Measurements from ENCODE around the gene PHF21A.

Gene PHF21A

GRCh38 chr11:46047520-46047919 is 73.7 kb downstream of the PHF21A start:
- ATAC-seq (ENCODE audit: insufficient read depth, low read depth) (no peak), DNase-seq (no peak)
- no peaks in the 10 kb centered on the region for H3K9me3 ChIP-seq (ENCODE audit: insufficient read depth, low read length, severe bottlenecking)
- no peak overlapping the region for H3K9ac ChIP-seq (ENCODE audit: low read depth, low read length)
- no peaks in the 10 kb centered on the region for H3K79me2 ChIP-seq (ENCODE audit: insufficient read depth, low read length)
- no peak overlapping the region for H2AFZ ChIP-seq (ENCODE audit: low read depth, low read length)
- no peak overlapping the region for H3K27ac ChIP-seq (ENCODE audit: low read length)
- no peaks in the 10 kb centered on the region for H3K27me3 ChIP-seq (ENCODE audit: insufficient read depth, low read length, poor library complexity)
- no peak overlapping the region for H3K4me3 ChIP-seq (ENCODE audit: low read depth in 1 of 2, low read length in 2 of 2)
- no peaks in the 10 kb centered on the region for H4K20me1 ChIP-seq (ENCODE audit: insufficient read depth, low read length)
- no peaks in the 10 kb centered on the region for H3K4me1 ChIP-seq (ENCODE audit: insufficient read depth, low read length)
- no peak overlapping the region for H3K4me2 ChIP-seq (ENCODE audit: insufficient read depth, low read length)
- H3K36me3 ChIP-seq (ENCODE audit: insufficient read depth, low read length): peaks cover 4% of the 10 kb centered on the region; the same call in 1 of the 2 replicates
- TF ChIP-seq EZH2 (IDR thresholded peaks at IDR 0.05; ENCODE audit: borderline replicate concordance, low read depth, low read length, severe bottlenecking) (no peak), CTCF (IDR thresholded peaks at IDR 0.05; ENCODE audit: borderline replicate concordance, extremely low read depth, low read length, poor library complexity, severe bottlenecking) (no peak)

GRCh38 chr11:46045811-46046210 is 75.4 kb downstream of the PHF21A start:
- Histone ChIP-seq H3K79me2 (ENCODE audit: insufficient read depth, low read length) (no peaks in the 10 kb centered on the region), H3K27me3 (ENCODE audit: insufficient read depth, low read length, poor library complexity) (no peaks in the 10 kb centered on the region), H2AFZ (ENCODE audit: low read depth, low read length) (no peak overlapping the region), H3K9ac (ENCODE audit: low read depth, low read length) (no peak overlapping the region), H4K20me1 (ENCODE audit: insufficient read depth, low read length) (no peaks in the 10 kb centered on the region), H3K27ac (ENCODE audit: low read length) (no peak overlapping the region), H3K4me3 (ENCODE audit: low read depth in 1 of 2, low read length in 2 of 2) (no peak overlapping the region), H3K36me3 (ENCODE audit: insufficient read depth, low read length) (peaks cover 4% of the 10 kb centered on the region; the same call in 1 of the 2 replicates), H3K9me3 (ENCODE audit: insufficient read depth, low read length, severe bottlenecking) (no peaks in the 10 kb centered on the region), H3K4me2 (ENCODE audit: insufficient read depth, low read length) (no peak overlapping the region), H3K4me1 (ENCODE audit: insufficient read depth, low read length) (no peaks in the 10 kb centered on the region)
- TF ChIP-seq CTCF (IDR thresholded peaks at IDR 0.05; ENCODE audit: borderline replicate concordance, extremely low read depth, low read length, poor library complexity, severe bottlenecking) (no peak), EZH2 (IDR thresholded peaks at IDR 0.05; ENCODE audit: borderline replicate concordance, low read depth, low read length, severe bottlenecking) (no peak)
- ATAC-seq (ENCODE audit: insufficient read depth, low read depth) (no peak), DNase-seq (no peak)

- TF ChIP-seq EZH2 (IDR thresholded peaks at IDR 0.05; ENCODE audit: borderline replicate concordance, low read depth, low read length, severe bottlenecking) (no peak), CTCF (IDR thresholded peaks at IDR 0.05; ENCODE audit: borderline replicate concordance, extremely low read depth, low read length, poor library complexity, severe bottlenecking) (no peak)
- H3K36me3 ChIP-seq (ENCODE audit: insufficient read depth, low read length): no peaks in the 10 kb centered on the region
- H3K27me3 ChIP-seq (ENCODE audit: insufficient read depth, low read length, poor library complexity): no peaks in the 10 kb centered on the region
- H3K9me3 ChIP-seq (ENCODE audit: insufficient read depth, low read length, severe bottlenecking): no peaks in the 10 kb centered on the region
- no peak overlapping the region for H2AFZ ChIP-seq (ENCODE audit: low read depth, low read length)
- H3K9ac ChIP-seq (ENCODE audit: low read depth, low read length): no peak overlapping the region
- H3K4me1 ChIP-seq (ENCODE audit: insufficient read depth, low read length): no peaks in the 10 kb centered on the region
- DNase-seq (no peak), ATAC-seq (ENCODE audit: insufficient read depth, low read depth) (no peak)
- H3K4me2 ChIP-seq (ENCODE audit: insufficient read depth, low read length): no peak overlapping the region
- no peak overlapping the region for H3K4me3 ChIP-seq (ENCODE audit: low read depth in 1 of 2, low read length in 2 of 2)
- H3K79me2 ChIP-seq (ENCODE audit: insufficient read depth, low read length): no peaks in the 10 kb centered on the region
- no peaks in the 10 kb centered on the region for H4K20me1 ChIP-seq (ENCODE audit: insufficient read depth, low read length)
- no peak overlapping the region for H3K27ac ChIP-seq (ENCODE audit: low read length)
Observed at GRCh38 chr11:46044601-46045000, 76.7 kb downstream of the PHF21A start.

- no peak for TF ChIP-seq EZH2 (IDR thresholded peaks at IDR 0.05; ENCODE audit: borderline replicate concordance, low read depth, low read length, severe bottlenecking)
- no peak for TF ChIP-seq CTCF (IDR thresholded peaks at IDR 0.05; ENCODE audit: borderline replicate concordance, extremely low read depth, low read length, poor library complexity, severe bottlenecking)
- Histone ChIP-seq H3K79me2 (ENCODE audit: insufficient read depth, low read length) (no peaks in the 10 kb centered on the region), H2AFZ (ENCODE audit: low read depth, low read length) (no peak overlapping the region), H3K36me3 (ENCODE audit: insufficient read depth, low read length) (peaks cover under 1% of the 10 kb centered on the region; the same call in 1 of the 2 replicates), H3K4me3 (ENCODE audit: low read depth in 1 of 2, low read length in 2 of 2) (no peak overlapping the region), H4K20me1 (ENCODE audit: insufficient read depth, low read length) (no peaks in the 10 kb centered on the region), H3K27me3 (ENCODE audit: insufficient read depth, low read length, poor library complexity) (no peaks in the 10 kb centered on the region), H3K27ac (ENCODE audit: low read length) (no peak overlapping the region), H3K9me3 (ENCODE audit: insufficient read depth, low read length, severe bottlenecking) (no peaks in the 10 kb centered on the region), H3K9ac (ENCODE audit: low read depth, low read length) (no peak overlapping the region), H3K4me1 (ENCODE audit: insufficient read depth, low read length) (no peaks in the 10 kb centered on the region), H3K4me2 (ENCODE audit: insufficient read depth, low read length) (no peak overlapping the region)
- ATAC-seq (ENCODE audit: insufficient read depth, low read depth) (no peak), DNase-seq (no peak)
Observed at GRCh38 chr11:46039990-46040389, 81.3 kb downstream of the PHF21A start.

All from DND-41 (cell line).